Measurements from ENCODE around the gene PTPRH.
"Not testable (repeated sequence)": the region's sequence is repeated elsewhere in the genome, so short reads cannot be mapped to it uniquely, and the experiment has no call there.

The PTPRH gene

DNA sequence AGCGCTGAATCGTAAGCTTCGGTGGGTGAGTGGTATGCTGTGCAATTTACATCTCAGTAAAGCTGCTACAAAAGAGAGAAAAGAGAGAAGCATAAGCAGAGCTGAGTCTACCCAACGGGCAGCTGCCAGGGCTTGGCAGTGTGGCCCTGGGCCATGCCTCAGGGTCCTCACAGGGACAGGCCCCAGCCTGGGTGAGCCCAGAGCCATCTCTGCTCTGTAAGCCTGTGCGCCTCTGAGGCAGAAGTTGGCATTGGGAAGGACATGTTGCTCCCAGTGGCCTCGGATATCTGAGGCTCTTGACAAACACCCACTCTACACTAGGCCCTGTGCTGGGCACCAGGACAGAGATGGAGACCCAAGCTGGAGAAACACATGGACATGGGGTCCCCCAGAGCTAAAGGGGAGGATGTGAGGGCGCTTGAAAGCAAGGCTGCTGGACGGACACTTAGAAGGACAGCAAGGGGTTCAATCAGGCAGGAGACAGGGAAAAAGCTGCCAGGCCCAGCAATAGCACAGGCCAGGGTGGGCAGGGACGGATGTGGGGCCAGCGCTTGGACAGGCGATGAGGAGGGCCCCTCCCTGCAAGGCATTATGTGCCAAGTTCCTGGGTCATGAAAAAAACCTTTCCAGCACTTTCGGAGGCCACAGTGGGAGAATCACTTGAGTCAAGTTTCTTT is 34.8 kb upstream of the PTPRH start:
- DNase-seq = no peak

DNA sequence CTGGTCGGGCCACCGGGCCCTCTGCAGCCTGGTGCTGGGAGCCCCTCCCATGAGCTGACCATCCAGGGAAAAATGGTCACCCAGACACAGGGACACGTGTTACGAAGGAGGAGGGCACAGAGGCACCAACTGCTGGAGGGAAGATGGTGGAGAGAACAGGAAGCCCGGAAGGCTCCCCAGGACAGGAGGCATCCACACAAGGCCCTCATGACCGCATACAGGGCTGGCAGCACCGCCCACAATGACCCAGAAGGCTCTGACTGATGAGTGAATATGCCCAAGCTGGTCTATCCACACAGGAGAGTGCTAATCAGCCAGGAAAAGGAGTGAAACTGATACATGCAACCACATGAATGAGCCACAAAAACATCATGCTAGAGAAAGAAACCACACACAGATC is 33.2 kb upstream of the PTPRH start:
- no peak for DNase-seq

DNA sequence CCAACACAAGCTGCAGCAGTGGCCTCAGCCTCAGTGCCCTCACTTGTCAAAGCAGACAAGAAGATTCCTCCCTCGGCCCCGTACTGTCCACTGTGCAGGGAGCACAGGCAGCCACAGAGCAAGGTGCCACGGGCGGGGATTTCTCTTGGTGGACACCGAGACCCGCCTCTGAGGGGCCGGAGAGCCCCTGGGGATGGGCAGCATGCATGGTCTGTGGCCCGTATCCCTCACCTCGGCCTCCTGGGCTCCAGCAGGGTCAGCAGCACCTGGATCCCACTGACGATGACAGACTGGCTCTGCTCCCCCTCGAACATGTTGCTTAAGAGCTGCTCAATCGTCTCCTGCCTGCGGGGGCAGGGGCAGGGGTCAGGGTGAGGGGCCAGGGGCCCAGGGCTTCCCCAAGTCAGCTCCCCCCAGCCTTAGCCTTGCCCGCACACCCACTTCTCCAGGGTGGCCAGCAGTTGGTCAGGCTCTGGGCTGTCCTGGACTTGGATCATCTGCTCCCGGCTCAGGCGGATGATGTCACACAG is 32.7 kb upstream of the PTPRH start:
- no peak for DNase-seq

DNA sequence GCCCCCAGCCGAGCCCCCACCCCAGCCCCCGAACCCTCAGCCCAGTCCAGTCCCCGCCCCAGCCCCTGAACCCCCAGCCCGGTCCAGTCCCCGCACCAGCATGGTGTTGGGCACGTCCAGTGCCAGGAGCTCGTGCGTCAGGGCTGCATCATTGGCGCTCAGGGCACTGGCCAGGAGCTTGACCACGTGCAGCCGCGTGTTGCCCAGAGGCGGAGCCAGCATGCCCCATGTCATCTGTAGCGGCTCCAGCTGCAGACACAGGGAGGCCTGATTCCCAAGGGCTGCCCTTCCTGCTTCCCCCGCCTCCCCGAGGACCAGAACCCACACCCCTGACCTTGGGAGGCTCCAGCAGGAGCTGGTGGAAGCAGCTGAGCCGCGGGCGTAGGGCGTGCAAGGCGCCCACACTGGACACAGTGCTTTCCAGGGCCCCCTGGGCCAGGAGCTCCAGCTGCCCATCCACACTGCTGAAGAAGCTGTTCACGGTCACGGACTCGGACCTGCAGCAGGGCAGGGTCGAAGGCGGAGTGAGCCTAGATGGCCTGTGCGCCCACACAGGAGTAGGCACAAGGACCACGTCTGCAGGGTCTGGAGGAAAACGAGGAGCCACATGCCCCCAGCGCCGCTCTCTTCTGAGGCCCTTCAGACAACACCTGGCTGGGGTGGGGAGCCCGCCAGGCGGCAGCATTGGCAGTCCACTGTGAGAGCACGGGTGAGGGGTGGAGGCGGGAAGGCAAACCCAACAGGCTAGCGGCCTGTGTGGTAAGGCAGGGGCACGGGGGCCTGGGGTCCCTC is 32.0 kb upstream of the PTPRH start:
- DNase-seq = no peak

DNA sequence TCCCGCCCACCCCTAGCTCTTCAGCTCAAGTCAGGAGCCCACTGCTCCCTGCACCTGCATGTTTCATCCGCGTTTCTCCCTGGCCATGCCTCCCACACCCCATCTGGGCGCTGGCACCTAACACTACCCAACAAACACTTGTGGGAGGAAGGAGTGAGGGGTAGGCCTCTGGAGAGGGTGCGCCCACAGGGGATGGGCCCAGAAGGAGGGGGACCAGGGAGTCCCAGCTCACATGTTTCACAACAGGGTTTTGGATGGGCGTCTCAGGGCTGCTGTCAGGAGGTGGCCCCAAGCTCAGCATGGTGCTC is 31.4 kb upstream of the PTPRH start:
- no peak for DNase-seq

DNA sequence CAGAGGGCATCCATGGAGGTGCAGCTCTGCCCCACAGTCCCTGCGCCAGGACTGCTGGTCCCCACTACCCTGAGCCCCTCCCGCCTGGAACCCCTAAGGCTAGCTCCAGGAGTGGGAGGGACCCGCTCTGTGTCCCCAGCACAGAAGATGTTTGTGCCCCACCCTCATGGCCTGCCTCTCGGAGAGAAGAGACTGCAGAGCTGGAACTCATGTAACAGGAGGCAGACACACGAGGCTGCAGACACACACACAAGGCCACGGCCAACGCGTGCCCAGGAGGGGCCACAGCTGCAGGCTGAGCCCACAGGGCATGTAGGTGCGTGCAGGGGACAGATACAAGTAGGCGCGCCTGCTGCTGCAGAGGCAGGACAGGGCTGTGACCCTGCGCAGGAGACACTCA is 29.7 kb upstream of the PTPRH start:
- no peak for DNase-seq

DNA sequence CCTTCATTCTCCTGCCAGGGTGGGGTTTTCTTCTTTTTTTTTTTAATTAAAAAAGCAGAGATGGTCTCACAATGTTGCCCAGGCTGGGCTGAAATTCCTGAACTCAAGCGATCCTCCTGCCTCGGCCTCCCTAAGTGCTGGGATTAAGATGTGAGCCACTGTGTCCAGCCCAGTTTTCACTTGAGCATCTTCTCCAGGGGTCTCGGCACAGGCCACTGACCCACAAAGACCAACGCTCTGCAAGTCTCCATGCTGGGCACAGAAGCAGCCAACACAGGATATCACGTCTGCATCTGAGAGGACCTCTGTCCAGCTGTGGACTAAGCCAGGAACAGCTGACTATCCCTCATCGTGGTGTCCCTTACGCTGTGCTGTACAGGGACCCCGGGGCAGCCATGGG is 28.7 kb upstream of the PTPRH start:
- DNase-seq = no peak

DNA sequence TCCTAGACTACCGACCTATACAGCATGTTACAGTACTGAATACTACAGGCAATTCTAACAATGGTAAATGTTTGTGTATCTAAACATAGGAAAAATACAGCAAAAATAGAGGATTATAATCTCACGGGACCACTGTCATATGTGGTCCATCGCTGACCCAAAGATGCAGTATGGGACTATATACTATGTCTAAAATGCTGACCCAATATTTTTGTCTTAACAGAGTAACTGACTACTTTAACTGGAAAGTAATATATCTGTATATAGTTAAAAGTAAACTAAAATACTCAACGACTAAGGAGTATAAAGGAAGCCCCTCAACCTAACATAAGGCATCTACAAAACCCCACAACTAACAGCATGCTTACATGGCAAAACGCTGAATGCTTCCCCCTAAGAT is 23.7 kb upstream of the PTPRH start:
- DNase-seq = no peak

DNA sequence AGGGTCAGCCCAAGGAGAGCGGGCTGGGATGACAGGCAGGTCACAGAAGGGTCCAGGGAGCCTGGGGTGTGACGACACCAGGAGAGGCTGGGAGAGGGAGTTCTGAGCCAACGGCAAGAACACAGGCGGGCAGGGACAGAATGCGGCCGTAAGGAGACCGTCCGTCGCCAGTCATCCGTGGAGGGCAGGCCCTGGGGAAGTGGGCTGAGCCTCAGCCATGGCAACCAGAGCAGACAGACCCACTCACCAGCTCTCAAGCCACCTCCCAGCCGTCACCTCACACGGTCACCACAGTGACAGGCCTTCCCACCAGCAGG is 22.9 kb upstream of the PTPRH start:
- no peak for DNase-seq

DNA sequence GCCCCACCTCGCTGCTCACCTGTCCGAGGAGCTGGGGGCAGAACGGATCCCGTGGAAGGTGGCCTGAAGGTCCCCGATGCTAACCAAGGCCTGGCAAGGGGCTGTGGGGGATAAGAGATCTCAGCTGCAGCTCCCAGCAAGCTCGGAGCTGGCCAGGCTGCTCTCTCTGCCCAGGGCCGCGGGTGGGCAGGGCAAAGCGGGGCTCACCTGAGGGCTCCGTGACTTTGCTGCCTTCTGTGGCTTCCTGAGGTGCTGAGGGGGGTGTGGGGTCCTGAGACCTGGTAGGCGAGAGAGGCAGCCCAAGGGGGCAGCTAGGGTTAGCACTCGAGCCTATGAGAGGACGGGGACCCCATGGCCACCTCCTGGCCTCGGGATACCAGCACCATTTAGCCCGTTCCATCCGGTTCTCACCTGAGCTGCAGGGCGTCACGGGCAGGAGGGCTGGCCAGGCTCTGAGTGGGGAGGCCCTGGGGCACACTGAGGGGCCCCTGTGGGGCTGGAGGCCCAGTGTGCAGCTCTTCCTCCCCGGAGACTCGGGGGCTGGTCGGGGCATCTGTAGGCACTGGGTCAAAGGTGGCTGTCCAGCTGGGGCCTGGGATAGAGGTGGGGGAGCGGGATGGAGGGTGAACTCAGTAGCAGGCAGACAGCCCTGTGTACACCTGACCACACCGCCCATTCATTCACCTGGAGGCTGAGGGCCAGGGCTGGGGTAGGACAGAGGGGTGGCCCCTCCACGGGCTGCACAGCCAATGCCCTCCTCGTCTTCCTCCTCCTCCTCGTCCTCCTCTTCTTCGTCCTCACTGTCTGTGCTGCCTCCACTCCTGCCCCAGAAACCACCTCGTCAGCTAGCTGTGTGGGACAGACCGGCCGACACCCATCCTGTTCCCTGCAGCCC is 22.3 kb upstream of the PTPRH start:
- no peak for DNase-seq

DNA sequence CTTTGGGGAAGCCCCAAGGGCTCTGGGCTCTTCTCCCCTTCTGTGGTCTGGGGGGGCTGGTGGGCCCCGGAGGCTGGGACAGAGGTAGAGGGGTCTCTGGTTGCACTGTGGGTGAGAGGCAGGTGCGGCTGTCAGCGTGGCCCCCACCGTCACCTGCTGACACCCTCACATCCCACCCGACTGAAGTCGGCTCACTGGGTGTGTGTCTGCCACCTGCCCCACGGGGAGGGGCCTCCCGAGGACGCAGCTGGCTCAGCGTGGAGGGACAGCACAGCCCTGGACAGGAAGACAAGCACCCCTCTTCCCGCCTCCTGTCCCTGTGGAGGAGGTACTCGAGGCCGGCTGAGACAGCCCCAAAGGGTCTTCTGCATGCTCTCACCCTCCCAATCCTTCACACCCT is 21.5 kb upstream of the PTPRH start:
- no peak for DNase-seq

DNA sequence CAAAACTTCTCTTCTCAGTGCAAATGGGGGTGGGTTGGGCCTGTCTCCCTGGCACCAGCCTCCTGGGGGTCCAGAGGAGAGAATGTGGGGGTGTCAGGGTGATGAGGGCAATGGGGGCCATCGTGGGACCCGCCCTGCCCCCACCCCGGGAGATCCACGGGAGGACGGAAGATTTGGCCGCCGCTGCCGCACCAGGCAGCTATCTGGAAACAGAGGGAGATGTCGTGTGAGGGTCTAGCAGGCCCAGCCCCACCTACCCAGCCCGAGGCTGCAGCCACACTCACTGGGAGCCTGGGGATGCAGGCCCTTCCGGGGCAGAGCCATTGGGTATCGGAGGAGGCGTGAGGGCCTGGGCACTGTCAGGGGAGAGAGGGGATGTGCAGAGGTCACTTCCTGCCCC is 21.0 kb upstream of the PTPRH start:
- no peak for DNase-seq

DNA sequence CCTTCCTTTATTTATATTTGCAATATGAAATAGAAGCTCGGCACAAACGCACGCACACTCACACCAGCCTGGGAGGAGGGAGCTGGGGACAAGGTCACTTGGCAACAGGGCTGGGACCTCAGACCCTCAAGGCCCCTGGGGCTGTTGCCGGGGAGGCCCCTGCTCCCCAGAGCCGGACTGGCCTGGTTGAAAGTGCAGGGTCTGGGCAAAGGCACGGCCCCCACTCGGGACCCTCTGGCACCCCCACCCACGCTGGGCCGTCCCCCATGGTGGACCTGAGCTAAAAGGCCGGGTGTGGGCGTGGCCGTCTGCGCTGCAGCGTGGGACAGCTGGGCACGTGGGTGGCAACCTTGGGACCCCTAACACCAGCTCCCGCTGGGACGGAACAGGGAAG is 20.5 kb upstream of the PTPRH start:
- no peak for DNase-seq

DNA sequence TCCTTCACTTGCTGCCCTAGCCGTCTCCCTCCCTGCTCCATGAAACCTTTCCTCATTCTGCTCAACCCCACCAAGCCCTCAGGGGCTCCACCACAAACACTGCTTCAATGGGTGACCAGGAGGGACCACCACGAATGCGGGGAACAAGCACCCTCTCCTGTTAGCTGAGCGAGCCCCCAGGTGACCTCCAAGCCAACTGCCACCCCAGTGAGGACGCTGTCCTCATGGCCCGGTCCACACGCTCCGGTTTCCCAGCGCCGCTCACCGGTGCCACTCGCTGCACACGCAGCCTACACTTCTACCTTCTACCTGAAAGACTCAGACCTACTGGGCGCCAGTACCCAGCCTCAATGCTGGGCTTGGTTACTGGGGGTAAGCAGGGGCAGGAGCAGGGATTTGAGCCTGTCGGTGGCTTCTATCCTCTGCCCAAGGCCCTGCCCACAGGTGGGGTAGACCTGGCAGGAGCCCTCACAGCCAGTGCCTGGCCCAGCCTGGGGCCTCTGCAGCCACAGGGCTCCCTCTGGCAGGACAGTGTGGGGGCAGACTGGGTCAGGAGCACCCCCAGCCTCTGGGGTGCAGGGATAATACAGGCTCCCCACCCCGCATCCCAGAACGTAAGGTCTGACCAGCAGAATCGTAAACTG is 20.0 kb upstream of the PTPRH start:
- no peak for DNase-seq

DNA sequence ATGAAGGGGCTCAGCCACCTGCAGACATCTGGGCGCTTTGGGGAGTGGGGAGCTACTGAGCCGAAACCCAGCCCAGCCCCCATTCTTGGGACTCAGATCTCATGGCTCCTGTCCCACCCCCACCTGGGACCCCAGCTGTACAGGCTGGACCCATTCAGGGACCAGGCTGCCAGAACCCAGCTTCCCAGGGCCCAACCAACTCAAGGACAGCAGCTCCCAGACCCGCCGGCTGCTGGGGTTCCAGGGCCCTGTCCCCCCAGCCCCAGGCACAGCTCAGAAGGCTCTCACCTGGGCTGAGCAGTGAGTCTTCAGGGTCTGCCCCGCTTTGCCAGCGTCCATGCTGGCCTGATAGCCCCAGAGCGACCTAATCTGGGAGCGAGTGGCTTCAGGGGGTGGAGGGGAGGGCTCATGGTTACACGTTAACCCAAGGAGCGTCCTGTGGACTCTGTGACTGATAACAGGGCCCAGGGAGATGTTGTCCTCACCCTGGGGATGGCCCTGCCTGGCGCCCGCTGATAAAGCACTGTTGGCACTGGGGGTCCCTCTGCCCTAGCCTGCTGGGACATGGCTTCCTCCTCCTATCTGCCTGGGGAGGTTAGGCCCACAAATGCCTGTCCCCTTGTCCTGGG is 19.2 kb upstream of the PTPRH start, which contains the start of gene TMEM86B:
TMEM86B (minus strand) TSS at position 361 of the 629 bp plus-strand sequence; CDS start at position 339, 22 bp downstream.
- no peak for DNase-seq

DNA sequence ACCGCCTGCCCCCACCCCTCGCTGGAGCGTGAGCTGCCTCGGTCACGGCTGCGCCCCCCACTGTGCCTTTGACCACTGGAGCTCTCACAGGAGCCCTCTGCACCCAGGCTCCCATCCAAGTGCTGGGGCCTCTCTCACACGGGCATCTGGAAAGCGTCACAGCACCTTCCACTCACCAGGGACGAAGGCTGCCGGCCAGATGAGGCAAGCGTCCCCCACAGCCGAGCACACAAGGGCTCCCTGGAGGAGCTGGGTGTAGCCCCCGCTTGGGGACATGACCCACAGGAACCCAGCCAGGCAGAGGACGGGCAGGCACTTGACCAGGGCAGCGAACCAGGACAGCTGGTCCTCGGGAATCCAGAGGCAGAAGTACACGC is 18.7 kb upstream of the PTPRH start:
- DNase-seq = no peak

DNA sequence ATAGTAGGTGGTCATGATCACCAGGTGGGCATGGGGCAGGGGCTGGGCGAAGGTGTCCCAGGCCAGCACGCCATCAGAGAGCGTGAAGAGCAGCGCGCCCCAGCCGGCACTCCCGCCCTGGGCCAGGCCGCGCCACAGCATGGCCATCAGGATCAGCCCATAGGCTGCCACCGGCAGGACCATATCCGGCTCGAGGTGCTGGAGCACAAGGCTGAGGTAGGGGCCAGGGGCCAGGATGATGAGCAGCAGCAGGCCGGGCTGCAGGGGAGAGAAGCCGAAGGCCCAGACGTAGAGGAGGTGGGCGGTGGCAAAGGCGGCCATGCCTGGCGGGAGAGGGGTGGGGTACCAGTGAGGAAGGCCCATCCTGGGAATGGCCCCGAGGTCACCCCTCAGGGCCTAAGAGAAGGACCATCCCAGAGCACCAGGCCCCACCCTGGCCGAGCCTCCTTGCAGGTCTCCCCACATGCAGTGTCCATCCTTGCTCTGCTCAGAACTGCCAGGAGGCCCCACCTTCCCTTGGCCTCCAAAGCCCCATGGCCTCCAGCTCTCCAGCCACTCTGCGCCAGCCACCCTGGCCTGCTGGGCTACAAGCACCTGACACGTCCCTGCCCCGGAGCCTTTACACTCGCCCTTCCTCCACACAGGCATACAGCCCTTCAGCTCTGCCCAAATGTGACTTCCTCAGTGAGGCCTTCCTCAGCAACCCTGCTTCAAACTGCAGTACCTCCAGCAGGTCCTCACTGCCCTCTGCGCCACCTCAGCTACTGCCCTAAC is 18.1 kb upstream of the PTPRH start:
- DNase-seq = no peak

DNA sequence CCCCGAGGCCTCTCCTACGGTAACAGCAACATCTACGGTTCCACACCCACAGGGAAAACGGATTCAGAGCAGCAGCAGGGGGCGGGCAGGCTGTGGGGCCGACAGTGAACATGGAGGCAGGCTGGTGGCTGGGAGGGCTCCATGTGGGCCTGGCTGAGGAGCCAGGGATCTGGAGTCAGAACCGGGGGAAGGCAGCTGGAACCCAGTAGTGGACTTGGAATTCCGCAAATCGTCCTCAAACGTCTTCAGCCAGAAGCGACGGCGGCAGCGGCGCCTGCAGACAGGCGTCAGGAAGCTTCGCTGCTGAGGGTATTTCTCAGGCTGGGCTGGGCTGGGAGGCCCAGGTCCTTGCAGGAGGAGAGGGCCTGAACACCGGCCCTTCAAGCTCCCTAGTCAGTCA is 17.5 kb upstream of the PTPRH start:
- no peak for DNase-seq

DNA sequence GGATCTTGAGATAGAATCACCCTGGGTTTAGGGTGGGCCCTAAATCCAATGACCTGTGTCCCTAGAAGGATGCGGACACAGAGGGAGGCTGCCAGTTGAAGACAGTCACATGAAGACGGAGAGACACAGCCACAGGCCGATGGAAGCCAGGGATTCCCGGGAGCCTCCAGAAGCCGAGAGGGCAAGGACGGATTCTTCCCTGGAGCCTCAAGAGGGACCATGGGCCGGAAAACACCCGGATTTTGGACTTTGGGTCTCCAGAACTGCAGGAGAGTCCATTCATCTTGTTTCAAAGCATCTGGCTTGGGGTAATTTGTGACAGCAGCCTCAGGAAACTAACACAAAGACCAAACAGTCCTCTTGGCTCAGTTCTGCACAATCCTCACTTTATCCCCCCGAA is 17.0 kb upstream of the PTPRH start:
- DNase-seq = no peak

DNA sequence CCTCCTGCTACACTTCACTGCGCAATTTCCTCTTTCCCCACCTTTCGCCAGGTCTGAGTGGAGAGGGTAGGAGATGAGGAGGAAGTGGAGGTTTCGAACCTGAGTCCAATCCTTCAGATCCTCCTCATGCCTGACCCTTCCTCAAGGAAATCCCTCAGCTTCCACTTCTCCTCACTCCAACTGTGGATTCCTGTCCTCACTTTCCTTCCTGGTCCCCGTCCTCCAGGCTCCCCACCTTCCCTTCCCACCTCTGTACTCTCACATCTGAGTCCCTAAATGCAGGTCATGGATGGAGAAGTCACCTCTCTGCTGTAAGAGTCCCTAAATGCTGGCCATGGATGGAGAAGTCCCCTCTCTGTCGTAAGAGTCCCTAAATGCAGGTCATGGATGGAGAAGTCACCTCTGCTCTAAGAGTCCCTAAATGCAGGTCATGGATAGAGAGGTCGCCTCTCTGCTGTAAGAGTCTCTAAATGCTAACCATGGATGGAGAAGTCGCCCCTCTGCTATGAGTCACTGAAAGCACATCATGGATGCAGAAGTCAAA is 16.2 kb upstream of the PTPRH start:
- DNase-seq = peak; percentile 30

DNA sequence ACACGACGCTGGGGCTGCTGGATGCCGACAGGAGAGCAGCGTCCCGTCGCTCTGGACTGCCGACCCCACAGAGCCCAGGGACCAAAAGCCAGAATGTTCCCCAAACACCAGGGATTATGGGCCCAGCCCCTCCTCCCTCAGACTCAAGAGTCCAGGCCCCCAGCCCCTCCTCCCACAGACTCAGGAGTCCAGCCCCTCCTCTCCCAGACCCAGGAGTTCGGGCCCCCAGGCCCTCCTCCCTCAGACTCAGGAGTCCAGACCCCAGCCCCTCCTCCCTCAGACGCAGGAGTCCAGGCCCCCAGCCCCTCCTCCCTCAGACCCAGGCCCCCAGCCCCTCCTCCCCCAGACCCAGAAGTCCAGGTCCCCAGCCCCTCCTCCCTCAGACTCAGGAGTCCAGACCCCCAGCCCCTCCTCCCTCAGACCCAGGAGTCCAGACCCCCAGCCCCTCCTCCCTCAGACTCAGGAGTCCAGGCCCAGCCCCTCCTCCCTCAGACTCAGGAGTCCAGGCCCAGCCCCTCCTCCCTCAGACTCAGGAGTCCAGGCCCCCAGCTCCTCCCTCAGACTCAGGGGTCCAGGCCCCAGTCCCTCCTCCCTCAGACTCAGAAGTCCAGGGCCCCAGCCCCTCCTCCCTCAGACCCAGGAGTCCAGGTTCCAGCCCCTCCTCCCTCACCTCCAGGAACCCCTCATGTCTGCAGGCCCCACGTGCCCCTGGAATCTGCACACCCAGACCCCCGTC is 15.5 kb upstream of the PTPRH start:
- DNase-seq = not testable (repeated sequence)
